Measurements from ENCODE around the gene RAB4B.
A peak's percentile ranks its signal among the peaks of the same experiment; 100 is the strongest.

The RAB4B gene

DNA sequence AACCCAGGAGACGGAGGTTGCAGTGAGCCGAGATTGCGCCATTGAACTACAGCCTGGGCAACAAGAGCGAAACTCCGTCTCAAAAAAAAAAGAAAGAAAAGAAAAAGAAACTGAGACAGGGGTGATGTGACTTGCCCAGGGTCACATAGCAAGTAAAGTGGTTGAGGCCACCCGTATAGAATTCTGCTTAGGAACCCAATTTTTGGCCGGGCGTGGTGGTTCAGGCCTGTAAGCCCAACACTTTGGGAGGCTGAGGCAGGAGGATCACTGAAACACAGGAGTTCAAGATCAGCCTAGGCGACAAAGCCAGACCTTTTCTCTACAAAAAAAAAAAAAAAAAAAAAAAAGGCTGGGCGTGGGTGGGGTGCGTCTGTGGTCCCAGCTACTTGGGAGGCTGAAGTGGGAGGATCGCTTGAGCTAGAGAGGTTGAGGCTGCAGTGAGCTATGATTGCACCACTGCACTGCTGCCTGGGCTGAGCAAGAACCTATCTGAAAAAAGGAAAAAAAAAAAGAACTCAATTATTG is 25.7 kb upstream of the RAB4B start:
- TF ChIP-seq, protein P1, sequence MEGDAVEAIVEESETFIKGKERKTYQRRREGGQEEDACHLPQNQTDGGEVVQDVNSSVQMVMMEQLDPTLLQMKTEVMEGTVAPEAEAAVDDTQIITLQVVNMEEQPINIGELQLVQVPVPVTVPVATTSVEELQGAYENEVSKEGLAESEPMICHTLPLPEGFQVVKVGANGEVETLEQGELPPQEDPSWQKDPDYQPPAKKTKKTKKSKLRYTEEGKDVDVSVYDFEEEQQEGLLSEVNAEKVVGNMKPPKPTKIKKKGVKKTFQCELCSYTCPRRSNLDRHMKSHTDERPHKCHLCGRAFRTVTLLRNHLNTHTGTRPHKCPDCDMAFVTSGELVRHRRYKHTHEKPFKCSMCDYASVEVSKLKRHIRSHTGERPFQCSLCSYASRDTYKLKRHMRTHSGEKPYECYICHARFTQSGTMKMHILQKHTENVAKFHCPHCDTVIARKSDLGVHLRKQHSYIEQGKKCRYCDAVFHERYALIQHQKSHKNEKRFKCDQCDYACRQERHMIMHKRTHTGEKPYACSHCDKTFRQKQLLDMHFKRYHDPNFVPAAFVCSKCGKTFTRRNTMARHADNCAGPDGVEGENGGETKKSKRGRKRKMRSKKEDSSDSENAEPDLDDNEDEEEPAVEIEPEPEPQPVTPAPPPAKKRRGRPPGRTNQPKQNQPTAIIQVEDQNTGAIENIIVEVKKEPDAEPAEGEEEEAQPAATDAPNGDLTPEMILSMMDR (IDR thresholded peaks at IDR 0.05; ENCODE audit: control insufficient read depth, insufficient read depth, low read depth, low read length, missing control alignments), result no peak
- DNase-seq (ENCODE audit: low read depth), result no peak
- H3K4me3 ChIP-seq (ENCODE audit: control insufficient read depth, low read depth, low read length), result peak overlapping the region; percentile 61

DNA sequence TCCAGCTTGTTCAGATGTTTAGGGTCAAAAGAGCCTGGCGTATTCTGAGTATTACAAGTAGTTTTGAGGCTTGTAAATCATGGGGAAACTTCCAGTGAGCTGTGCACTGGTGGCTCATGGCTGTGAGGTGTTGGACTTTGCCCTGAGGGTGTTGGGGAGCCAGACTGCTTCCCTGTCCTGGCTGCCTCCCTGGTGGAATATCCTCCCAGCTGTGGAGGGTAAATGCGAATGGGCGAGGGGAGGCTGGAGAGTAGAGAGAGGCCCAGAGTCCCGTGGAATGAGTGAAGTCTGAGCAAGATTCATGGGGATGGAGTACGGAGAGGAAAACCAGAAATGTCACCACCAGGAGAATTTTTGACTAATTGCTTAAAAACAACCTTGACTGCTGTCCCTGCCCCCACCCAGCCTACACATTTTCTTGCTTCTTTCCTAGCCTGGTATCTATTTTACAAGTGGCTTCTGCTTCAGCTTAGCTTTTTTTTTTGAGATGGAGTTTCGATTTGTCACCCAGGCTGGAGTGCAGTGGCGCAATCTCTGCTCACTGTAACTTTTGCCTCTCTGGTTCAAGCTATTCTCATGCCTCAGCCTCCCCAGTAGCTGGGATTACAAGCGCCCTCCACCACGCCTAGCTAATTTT is 23.3 kb upstream of the RAB4B start:
- TF ChIP-seq, protein P1 (IDR thresholded peaks at IDR 0.05; ENCODE audit: control insufficient read depth, insufficient read depth, low read depth, low read length, missing control alignments), result no peak
- DNase-seq (ENCODE audit: low read depth), result no peak
- no peak overlapping the region for H3K4me3 ChIP-seq (ENCODE audit: control insufficient read depth, low read depth, low read length)

DNA sequence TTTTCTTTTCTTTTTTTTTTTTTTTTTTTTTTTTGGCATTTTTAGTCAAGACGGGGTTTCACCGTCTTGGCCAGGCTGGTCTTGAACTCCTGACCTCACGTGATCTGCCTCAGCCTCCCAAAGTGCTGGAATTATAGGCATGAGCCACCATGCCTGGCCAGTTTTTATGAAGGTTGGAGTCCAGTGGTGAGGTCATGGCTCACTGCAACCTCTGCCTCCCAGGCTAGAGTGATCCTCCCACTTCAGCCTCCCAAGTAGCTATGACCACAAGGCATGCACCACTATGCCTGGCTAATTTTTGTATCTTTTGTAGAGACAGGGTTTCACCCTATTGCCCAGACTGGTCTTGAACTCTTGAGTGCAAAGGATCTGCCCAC is 22.8 kb upstream of the RAB4B start:
- no peak for DNase-seq (ENCODE audit: low read depth)
- no peak overlapping the region for H3K4me3 ChIP-seq (ENCODE audit: control insufficient read depth, low read depth, low read length)
- TF ChIP-seq, protein P1 (IDR thresholded peaks at IDR 0.05; ENCODE audit: control insufficient read depth, insufficient read depth, low read depth, low read length, missing control alignments), result no peak

DNA sequence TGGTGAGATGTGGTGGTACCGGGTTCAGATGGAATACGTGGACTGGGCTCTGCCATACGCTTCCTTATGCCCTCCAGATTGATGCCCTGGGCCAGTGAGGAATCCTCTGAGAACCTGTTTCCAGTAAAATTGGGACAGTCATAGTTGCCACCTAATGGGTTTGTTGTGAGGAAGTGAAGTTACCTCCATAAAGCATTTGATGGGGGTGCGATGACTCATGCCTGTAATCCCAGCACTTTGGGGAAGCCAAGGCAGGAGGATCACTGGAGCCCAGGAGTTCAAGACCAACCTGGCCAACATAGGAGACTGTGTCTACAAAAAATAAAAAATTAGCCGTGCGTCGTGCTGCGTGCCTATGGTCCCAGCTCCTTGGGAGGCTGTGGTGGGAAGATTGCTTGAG is 22.3 kb upstream of the RAB4B start:
- TF ChIP-seq, protein P1 (IDR thresholded peaks at IDR 0.05; ENCODE audit: control insufficient read depth, insufficient read depth, low read depth, low read length, missing control alignments), result no peak
- DNase-seq (ENCODE audit: low read depth), result no peak
- H3K4me3 ChIP-seq (ENCODE audit: control insufficient read depth, low read depth, low read length), result no peak overlapping the region

DNA sequence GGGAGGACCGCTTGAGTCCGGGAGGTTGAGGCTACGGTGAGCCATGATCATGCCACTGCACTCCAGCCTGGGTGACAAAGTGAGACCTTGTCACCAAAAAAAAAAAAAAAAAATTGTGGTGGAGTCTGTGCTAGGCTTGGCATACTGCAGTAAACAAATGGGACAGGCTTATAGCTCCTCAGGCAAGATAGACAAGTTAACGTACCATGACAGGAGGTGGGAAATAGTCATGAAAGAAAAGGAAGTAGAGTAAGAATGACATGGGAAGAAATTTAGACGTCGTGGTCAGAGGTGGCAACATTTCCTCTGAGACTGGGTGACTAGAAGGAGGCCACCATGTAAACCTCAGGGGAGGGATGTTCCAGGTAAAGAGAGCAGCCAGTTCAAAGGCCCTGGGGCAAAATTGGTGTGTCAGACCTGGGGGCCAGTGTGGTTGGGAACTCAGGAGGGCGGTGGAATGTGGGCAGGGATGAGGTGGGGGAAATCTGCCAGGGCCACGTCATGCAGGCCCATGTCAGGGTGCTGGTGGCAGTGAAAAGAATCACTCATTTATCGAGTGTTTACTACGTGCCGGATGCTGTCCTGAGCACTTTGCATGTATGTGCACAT is 21.4 kb upstream of the RAB4B start:
- TF ChIP-seq, protein P1 (IDR thresholded peaks at IDR 0.05; ENCODE audit: control insufficient read depth, insufficient read depth, low read depth, low read length, missing control alignments), result no peak
- DNase-seq (ENCODE audit: low read depth), result no peak
- no peak overlapping the region for H3K4me3 ChIP-seq (ENCODE audit: control insufficient read depth, low read depth, low read length)

DNA sequence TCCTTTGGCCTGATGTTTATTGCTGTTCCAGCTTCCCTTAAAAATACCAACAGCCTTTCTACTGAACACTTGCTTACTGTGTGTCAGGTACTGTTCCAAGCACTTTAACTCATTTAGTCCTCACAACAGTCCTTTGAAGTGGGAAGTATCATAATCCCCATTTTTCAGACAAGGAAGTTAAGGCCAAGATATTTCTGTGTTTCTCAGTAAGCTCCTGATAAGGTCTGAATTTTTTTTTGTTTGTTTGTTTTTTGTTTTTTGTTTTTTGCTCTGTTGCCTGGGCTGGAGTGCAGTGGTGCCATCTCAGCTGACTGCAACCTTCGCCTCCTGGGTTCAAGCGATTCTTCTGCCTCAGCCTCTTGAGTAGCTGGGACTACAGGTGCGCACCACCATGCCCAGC is 19.6 kb upstream of the RAB4B start:
- TF ChIP-seq, protein P1 (IDR thresholded peaks at IDR 0.05; ENCODE audit: control insufficient read depth, insufficient read depth, low read depth, low read length, missing control alignments), result no peak
- no peak overlapping the region for H3K4me3 ChIP-seq (ENCODE audit: control insufficient read depth, low read depth, low read length)
- no peak for DNase-seq (ENCODE audit: low read depth)

All from AG09309 (cell line).